Measurements from ENCODE around the gene FIGNL2.

DNA sequence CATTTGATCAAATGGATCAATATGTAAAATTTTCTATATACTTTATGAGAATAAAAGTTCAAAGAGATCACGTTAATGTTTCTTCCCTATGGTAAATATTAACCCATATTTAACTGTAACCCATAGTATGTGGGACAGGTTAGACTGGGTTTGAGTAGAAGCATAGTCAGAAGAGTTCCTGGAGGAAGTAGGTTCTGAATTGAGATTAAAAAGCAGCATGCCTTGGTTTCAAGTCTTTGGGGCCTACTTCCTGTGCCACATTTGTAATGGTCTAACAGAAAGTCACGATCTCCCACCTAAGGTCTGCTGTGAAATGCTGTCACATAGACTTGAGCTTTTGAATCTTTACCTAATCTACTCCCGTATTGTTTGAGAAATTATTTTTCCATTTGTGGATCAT is 63.8 kb downstream of the FIGNL2 start:
- TF ChIP-seq CTCF (IDR thresholded peaks at IDR 0.05) (no peak), POLR2A (IDR thresholded peaks at IDR 0.05) (no peak)

Data from body of pancreas (tissue), 4 donors.